GM12865 (cell line): ENCODE measurements around the gene SLMAP.

Experiments
- DNase-seq: peaks from one replicate; pipeline ENCODE4 v3.0.0; 2010; ENCODE audit warnings: low read depth
- H3K4me3 ChIP-seq: 2 replicates; pipeline ENCODE4 v1.5.1; 2011; ENCODE audit warnings: mild to moderate bottlenecking, low read depth, low read length, control low read depth
- TF ChIP-seq, protein P1 (sequence below): IDR thresholded peaks from 2 replicates; pipeline ENCODE4 v1.5.1; 2011; ENCODE audit warnings: low read length, control low read depth, low read depth, inconsistent platforms; ENCODE audit not compliant: insufficient read depth; ENCODE audit errors: missing control alignments

The SLMAP gene

DNA sequence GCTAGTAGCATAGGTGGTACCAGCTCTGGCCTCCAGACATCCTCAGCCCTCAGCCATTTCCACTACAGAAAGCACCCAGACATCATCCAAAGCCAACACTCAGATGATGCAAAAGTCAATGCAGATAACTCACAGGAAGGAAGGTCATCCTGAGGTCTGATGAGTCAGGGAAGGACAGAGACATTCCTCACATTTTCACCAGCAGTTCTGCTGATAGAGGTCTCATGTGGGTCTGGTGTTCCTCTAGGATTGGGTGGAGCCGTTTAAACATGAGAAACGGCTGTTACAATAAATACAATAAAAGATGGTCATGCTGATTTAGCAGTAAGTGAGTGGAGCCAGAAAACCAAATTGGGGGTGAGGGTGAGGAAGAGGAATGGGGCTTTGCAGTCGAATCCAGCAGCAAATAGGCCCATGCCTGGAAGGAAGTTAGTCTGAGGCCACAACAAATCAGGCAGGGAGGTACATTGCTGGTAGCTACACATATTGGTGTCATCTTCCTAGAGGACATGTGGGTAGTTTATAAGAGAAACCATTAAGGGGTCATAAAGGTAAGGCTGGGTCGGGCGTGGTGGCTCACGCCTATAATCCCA lies 218.8 kb downstream of the SLMAP start:
- DNase-seq = no peak
- H3K4me3 ChIP-seq = no peak overlapping the region
- TF ChIP-seq, protein P1, sequence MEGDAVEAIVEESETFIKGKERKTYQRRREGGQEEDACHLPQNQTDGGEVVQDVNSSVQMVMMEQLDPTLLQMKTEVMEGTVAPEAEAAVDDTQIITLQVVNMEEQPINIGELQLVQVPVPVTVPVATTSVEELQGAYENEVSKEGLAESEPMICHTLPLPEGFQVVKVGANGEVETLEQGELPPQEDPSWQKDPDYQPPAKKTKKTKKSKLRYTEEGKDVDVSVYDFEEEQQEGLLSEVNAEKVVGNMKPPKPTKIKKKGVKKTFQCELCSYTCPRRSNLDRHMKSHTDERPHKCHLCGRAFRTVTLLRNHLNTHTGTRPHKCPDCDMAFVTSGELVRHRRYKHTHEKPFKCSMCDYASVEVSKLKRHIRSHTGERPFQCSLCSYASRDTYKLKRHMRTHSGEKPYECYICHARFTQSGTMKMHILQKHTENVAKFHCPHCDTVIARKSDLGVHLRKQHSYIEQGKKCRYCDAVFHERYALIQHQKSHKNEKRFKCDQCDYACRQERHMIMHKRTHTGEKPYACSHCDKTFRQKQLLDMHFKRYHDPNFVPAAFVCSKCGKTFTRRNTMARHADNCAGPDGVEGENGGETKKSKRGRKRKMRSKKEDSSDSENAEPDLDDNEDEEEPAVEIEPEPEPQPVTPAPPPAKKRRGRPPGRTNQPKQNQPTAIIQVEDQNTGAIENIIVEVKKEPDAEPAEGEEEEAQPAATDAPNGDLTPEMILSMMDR = no peak

DNA sequence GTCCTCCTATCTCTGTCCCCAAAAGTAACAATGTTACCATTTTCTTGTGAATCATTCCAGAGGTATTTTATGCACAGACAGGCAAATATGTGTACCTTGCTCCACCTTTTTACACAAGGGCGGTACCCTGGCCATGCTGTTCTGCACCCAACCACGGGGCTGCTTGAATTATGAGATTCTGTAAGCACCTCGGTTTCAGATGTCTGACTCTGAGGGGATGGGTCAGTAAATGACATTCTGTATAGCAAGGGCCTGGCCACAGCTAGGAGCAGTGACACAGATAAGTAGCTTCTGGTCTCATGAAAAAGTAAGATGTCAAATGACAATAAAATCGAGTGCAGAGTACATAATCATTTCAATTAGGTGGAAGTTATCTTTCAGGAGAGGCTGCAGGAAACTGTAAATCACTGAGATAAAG lies 221.7 kb downstream of the SLMAP start:
- no peak overlapping the region for H3K4me3 ChIP-seq
- DNase-seq = no peak
- TF ChIP-seq, protein P1 = no peak

DNA sequence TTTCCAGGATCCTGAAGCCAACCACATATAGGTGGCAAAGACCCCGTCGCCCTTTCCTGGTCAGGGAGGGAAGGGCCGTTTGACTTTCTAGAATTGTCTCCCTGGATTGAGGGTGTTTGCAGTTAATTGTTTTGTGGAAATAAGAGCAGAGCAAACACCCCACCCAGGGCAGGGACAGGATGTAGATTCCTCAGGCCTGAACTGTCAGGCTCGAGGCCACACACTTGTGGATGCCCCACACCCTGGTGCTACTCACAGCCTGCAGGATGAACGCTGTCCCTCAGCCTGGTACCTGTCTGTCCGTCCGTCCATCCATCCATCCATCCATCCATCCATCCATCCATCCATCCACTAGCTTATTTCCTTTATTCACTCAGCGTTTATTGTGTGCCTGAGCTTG lies 222.2 kb downstream of the SLMAP start:
- DNase-seq = no peak
- no peak overlapping the region for H3K4me3 ChIP-seq
- TF ChIP-seq, protein P1 = no peak
